ENCODE results near the gene HSPB9.

Gene HSPB9

DNA sequence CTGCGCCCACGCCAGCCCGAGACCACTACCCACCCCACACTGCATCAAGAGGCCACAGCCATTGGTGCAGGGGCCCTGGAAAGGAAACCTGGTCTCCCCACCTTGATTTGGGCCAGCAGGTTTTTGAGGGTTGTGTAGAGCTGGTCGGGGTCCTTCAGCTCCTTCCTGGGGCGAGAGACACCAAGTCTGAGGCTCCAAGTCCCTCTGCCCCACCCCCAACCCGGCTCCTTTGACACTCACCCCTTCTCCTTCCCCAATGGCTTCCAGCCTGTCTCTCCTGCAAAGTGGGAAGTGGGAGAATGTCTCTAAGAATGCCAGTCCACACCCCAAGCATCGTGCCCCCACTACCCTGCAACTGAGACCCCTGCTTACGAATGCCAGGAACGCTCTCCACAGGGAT, 8.5 kb upstream of the HSPB9 start:
- TF ChIP-seq, protein P1, sequence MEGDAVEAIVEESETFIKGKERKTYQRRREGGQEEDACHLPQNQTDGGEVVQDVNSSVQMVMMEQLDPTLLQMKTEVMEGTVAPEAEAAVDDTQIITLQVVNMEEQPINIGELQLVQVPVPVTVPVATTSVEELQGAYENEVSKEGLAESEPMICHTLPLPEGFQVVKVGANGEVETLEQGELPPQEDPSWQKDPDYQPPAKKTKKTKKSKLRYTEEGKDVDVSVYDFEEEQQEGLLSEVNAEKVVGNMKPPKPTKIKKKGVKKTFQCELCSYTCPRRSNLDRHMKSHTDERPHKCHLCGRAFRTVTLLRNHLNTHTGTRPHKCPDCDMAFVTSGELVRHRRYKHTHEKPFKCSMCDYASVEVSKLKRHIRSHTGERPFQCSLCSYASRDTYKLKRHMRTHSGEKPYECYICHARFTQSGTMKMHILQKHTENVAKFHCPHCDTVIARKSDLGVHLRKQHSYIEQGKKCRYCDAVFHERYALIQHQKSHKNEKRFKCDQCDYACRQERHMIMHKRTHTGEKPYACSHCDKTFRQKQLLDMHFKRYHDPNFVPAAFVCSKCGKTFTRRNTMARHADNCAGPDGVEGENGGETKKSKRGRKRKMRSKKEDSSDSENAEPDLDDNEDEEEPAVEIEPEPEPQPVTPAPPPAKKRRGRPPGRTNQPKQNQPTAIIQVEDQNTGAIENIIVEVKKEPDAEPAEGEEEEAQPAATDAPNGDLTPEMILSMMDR (IDR thresholded peaks at IDR 0.05) = no peak
- no peak overlapping the region for H3K27ac ChIP-seq

DNA sequence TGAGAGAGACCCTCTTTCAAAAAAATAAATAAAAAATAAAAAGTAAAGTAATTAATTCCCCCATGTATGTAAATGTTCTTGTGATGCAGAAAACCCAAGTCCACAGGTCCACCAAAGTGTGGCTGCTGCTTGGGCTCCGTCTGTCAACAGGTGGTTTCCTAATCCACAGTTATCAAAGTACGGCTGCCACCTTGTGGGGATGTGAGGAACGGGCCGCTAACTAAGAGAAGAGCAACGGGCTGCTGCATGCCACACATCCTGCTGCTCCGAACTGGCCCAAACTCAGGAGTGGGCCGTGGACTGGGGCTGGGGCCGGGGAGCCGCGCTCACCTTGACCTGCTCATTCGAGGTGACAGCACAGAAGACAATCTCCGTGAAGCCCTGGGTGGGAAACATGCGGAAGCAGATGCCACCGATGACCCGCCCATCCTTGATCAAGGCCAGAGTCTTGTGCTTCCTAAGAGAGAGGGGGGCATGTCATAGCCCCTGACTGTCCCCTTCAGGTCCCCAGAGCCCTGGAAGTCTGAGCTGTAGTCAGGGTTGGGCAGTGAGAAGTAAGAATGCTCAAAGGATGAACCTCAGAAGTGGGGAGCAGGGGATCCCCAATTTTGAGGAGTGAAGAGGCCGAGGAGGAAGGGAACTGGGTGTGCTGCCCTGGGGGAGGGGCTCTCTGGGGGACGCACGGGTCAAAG, 5.8 kb upstream of the HSPB9 start:
- Histone ChIP-seq H3K4me3 (ENCODE audit: low read depth, low read length) (no peak overlapping the region), H3K36me3 (ENCODE audit: control insufficient read depth, insufficient read depth, low read length) (no peaks in the 10 kb centered on the region), H2AFZ (no peak overlapping the region), H3K27me3 (ENCODE audit: control insufficient read depth, insufficient read depth, low read length) (no peaks in the 10 kb centered on the region), H3K4me1 (peaks cover 12% of the 10 kb centered on the region), H3K4me2 (ENCODE audit: low read length) (no peak overlapping the region), H3K9me3 (ENCODE audit: control insufficient read depth, low read length) (no peaks in the 10 kb centered on the region), H3K27ac (no peak overlapping the region), H3K9ac (no peak overlapping the region), H3K79me2 (no peaks in the 10 kb centered on the region)
- TF ChIP-seq, protein P1 (IDR thresholded peaks at IDR 0.05) = peak; percentile 94

More for the DNA sequence above, 8.5 kb upstream of the HSPB9 start:
- no peak overlapping the region for H3K4me3 ChIP-seq (ENCODE audit: low read depth, low read length)
- H3K9ac ChIP-seq = no peak overlapping the region
- H3K9me3 ChIP-seq (ENCODE audit: control insufficient read depth, low read length) = no peaks in the 10 kb centered on the region
- H3K4me2 ChIP-seq (ENCODE audit: low read length) = no peak overlapping the region
- no peaks in the 10 kb centered on the region for H3K27me3 ChIP-seq (ENCODE audit: control insufficient read depth, insufficient read depth, low read length)
- H3K4me1 ChIP-seq = peaks cover 15% of the 10 kb centered on the region
- no peak overlapping the region for H2AFZ ChIP-seq
- no peaks in the 10 kb centered on the region for H3K36me3 ChIP-seq (ENCODE audit: control insufficient read depth, insufficient read depth, low read length)
- no peaks in the 10 kb centered on the region for H3K79me2 ChIP-seq

DNA sequence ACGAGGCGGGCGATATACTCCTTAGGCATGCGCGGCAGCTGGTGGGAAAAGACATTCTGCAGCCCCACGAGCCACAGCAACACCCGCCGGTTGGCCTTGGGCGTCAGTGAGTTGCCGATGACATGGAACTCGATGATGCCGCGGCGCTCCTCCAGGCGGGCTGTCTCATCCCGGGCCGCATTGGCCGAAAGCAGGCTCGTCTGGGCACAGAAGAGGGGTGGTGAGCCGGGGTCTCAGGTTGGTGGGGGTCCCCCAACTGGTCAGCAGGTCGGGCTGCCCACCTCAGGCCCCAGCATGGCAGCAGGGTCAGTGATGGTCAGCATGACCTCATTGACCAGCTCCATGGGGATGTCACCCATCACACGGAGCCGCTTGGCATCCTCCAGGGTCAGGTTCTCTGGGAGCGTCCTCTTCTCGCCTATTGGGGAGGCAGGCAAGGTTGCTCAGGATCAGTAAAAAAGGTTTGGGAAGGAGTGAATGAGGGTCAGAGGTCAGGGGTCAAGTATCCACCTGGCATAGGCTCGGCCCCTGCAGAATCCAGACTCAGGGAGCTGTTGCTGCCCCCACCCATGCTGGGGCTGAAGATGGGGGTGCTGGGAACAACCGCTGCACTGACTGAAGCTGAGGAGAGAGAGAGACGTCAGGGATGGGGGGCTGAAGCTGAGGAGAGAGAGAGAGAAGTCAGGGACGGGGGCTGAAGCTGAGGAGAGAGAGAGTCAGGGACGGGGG, 5.0 kb upstream of the HSPB9 start:
- TF ChIP-seq, protein P1 (IDR thresholded peaks at IDR 0.05) = no peak

DNA sequence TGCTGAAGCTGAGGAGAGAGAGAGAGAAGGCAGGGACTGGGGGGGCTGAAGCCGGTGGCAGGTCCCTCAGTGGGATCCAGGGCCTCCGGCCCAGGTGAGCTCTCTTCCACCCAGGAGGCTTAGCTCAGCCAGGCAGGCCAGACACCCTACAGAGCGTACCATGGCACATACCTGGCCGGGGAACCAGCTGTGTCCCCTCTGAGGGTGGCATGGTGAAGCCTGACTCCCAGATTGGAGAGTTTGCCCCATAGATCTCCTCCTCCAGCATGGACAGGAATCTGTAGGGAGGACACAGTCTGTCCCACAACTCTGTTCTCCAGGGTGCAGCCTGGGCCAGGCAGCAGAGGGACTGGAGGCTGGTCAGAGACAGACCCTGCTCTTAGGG, 4.5 kb upstream of the HSPB9 start:
- TF ChIP-seq, protein P1 (IDR thresholded peaks at IDR 0.05) = no peak

More for the DNA sequence above, 5.0 kb upstream of the HSPB9 start:
- Histone ChIP-seq H3K36me3 (ENCODE audit: control insufficient read depth, insufficient read depth, low read length) (no peaks in the 10 kb centered on the region), H2AFZ (no peak overlapping the region), H3K9me3 (ENCODE audit: control insufficient read depth, low read length) (no peaks in the 10 kb centered on the region), H3K4me1 (peaks cover 9% of the 10 kb centered on the region), H3K4me3 (ENCODE audit: low read depth, low read length) (no peak overlapping the region), H3K9ac (no peak overlapping the region), H3K27me3 (ENCODE audit: control insufficient read depth, insufficient read depth, low read length) (no peaks in the 10 kb centered on the region), H3K79me2 (no peaks in the 10 kb centered on the region), H3K4me2 (ENCODE audit: low read length) (no peak overlapping the region), H3K27ac (no peak overlapping the region)

More for the DNA sequence above, 4.5 kb upstream of the HSPB9 start:
- Histone ChIP-seq H3K4me3 (ENCODE audit: low read depth, low read length) (no peak overlapping the region), H3K36me3 (ENCODE audit: control insufficient read depth, insufficient read depth, low read length) (no peaks in the 10 kb centered on the region), H3K27me3 (ENCODE audit: control insufficient read depth, insufficient read depth, low read length) (no peaks in the 10 kb centered on the region), H3K27ac (no peak overlapping the region), H3K4me1 (peaks cover 4% of the 10 kb centered on the region), H3K4me2 (ENCODE audit: low read length) (no peak overlapping the region), H3K9me3 (ENCODE audit: control insufficient read depth, low read length) (no peaks in the 10 kb centered on the region), H2AFZ (no peak overlapping the region), H3K79me2 (no peaks in the 10 kb centered on the region), H3K9ac (no peak overlapping the region)

Measured in parathyroid adenoma (tissue), 2 donors.